H54 (cell line): Measurements from ENCODE around the gene ATG2A.

ENCODE experiments used
- DNase-seq: peaks from one replicate; pipeline ENCODE4 v3.0.0; 2011; ENCODE audit warnings: low spot score, mixed read lengths; ENCODE audit not compliant: insufficient read length
- FAIRE-seq: peaks from 3 replicates; lab custom pipeline; 2011; peaks lifted over from hg19 to GRCh38; lab: Jason Lieb, UNC
- POLR2A ChIP-seq: IDR thresholded peaks from 2 replicates; pipeline ENCODE4 v1.6.1; 2011; ENCODE audit warnings: low read depth, mild to moderate bottlenecking, low read length

ATG2A gene

DNA sequence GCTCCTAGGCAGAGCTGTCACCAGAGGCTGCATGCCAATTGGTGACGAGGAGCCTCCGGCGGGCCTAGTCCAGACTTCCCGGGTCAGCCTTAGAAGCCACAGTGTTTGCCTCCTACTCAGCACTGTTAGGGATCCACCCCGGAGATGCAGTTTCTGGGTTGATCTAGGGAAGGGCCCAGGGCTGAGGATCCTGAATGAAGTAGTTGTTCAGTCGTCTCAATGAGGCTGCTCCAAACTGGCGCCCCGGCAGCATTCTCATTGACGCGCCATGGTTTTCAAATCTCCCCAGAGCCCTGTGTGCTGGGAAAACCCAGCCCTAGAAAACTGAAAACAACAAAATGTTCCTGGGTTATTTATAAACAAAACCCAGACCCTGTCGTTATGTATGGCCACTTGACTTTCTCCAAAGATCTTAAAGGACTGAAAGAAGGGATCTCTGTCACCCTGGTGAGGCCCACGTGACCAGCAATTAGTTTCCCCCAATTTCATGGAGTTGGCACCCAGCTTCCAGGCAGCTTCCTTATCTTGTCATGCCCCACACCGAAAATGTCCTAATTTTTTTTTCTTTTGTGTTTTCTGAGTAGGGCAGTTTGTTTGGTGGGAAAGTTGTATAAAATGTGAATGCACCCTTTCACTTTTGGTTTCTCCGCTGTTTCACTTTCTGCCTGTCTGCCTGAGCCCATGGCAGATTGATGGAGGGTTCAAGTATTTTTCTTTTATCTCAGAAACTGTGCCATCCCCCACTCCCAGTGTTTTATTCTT is 36.6 kb downstream of the ATG2A start:
- DNase-seq (no peak), FAIRE-seq (no peak)
- TF ChIP-seq POLR2A: no peak

DNA sequence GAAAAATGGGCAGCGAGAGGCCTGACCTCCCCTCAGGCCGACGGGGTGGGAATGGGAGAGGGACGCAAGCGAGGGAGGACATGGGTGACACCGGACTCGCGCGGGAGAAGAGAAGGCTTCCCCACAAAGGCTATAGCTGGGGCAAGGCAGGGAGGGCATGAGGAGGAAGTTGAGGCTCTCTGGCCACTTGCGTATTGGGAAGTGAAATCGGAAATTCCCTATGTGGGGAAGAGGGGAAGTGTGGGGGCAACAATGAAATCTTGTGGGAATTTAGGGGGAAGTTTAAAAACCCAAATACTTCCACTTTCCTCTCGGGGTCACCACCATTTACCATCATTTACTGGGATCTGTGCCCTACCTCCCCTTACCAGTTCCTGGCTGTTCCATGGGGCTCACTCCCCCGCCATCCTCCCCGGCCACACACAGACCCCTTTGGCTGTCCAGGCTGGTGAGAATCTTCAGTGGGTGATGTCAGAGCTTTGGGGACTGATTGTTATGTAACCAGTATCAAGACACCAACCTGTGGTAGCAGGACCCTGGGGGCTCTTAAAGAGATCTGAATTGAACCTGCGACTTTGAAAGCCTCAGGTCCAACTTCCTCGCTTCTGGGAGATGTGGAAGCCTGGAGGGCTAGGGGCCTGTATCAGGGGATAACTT is 37.6 kb downstream of the ATG2A start:
- DNase-seq: no peak
- no peak for TF ChIP-seq POLR2A
- no peak for FAIRE-seq

DNA sequence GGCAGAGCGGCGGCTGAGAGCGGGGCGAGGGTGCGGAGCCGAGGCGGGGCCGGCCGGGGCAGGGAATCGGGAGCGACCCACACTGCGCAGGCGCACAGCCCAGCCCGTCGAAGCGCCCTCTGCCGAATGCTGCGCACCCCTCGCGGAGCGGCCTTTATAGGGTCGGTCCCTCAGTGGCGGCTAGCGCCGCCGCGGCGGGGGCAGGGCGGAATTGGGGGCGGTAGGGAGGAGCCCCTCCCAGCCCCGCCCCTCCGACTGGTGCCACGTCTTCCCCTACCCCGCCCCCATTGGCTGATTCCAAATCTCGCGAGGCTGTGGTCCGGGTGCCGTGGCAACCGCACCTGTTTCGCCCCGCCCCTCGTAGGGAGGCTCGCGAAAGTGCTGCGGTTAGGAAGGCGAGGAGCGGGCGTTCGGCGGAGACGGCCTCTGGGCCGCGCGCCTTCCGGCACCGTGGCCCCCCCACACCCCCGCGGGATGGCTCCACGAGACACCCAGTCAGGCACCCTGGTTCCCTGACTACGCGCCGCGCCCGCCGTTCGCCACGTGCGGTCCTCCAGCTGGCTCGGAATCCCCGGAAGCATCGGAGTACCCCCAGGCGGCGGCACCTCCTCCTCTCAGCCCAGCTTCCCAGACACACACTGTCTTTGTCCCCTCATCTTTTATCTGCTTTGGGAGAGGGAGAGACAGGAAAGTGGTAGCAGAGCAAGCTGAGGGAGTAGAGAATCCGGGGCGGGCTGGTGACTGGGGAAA is 38.3 kb downstream of the ATG2A start, which contains the start of gene EHD1:
EHD1 (minus strand) TSS at position 128 of the 750 bp plus-strand sequence. CDS start 157 bp downstream, outside the sequence.
- peak; percentile 100 for TF ChIP-seq POLR2A
- DNase-seq (peak; percentile 91), FAIRE-seq (no peak)

GRCh38 chr11:64878223-64878493 is 38.9 kb downstream of the ATG2A start:
- FAIRE-seq: no peak
- DNase-seq: no peak
- no peak for TF ChIP-seq POLR2A

GRCh38 chr11:64877390-64878222 is 39.4 kb downstream of the ATG2A start:
- TF ChIP-seq POLR2A: no peak; the same call in 1 of the 2 replicates
- FAIRE-seq (no peak), DNase-seq (no peak)

DNA sequence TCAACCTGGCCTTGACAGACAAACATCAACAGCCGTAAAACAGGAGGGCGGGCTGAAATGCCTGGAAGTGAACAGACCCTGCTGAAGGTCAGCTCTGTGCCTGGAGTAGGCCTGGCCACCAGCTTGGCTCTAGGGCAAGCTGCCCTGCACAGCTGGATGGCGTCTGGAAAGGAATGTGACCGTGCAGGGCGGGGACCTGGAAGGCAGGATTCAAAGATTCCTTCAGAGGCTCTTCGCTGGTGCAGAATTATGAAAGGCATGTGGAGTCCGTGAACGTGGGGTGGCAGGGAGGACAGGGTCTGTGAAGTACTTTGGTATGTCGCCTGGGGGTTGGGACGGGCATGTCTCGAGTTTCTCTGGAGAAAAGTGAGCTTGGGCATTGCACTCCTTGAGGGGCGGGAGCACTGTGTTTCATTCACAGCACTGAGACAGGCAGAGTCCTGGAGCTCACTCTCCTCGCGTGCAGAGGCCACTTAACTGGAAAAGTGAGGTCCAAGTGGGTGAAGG is 40.1 kb downstream of the ATG2A start:
- FAIRE-seq: no peak
- no peak; the same call in 1 of the 2 replicates for TF ChIP-seq POLR2A
- DNase-seq: no peak

- DNase-seq: no peak
- TF ChIP-seq POLR2A: no peak
- no peak for FAIRE-seq
Observed at GRCh38 chr11:64876229-64876750, 40.7 kb downstream of the ATG2A start.

DNA sequence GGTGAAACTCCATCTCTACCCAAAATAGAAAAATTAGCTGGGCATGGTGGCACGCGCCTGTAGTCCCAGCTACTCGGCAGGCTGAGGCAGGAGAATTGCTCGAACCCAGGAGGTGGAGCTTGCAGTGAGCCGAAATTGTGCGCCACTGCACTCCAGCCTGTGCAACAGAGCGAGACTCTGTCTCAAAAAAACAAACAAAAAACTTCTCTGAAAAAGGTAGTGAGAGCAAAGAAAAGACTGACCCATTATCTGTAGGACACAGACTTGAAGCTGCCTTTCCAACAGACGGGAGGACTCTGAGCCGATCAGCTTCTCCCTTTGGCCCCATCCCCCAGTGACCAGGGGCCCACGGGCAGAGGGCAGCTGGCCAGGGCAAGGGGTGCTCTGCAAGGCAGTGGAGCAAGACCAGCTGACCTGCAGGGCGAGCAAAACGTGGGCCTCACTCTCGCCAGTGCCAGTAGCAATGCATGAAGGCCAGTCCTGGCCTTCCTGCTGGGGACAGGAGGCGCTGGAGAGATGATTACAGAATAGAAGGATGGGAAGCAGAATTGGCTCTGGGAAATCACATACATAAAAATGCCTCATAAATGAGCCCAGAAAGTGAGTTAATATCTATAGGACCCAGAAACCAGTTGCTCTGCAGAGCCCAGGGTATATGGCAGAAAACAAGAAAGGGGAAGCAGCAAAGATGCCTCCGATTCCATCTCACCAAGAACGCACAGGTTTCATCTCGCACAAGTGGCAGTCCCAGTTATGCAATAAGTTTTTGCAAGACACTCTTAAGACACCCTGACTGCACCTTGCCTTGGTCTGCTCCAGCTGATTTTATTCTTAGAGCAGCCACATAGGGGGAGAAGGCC is 41.4 kb downstream of the ATG2A start:
- no peak for DNase-seq
- TF ChIP-seq POLR2A: no peak
- no peak for FAIRE-seq

DNA sequence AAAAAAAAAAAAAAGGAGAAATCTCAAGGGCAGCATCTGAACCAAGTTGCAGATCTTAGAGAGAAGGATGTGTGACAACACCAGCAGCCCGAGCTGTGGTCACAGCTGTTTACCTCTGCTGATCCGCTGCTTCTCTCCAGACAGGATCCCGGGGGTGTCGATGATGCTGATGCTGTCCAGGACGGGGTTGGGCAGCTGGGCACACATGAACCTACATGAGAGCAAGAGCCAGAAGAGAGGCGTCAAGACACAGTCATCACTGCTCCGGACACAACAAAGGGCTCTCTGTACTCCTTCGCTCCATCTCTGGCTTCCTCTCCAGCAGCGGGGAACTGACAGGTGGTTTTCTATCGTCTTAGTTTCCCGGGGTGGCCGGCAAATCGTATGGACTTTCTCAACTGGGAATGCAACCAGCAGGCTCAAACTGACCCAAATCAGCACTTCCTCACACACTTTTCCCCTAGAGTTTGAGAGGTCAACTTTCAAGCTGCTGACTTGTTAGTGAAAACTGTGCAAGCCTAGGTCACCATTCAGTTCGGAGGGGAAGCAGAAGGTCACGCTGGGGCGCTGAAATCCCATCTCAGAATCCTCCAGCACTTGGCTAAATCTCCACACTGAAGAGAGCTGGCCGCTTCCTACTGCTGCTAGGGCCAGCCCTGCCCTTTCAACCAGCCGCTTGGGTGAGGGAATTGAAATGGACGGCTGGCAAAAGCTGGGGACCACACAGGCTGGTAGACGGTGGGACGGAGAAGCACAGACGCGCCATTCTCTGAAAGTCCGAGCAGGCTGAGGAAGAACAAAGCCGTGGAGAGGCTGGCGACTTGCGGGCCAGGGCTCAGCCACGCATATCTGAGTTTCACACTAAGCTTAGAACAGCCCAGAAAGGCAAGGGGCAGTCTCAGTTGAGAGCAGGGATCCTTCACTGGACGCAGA is 42.4 kb downstream of the ATG2A start:
- DNase-seq (no peak), FAIRE-seq (no peak)
- TF ChIP-seq POLR2A: no peak

DNA sequence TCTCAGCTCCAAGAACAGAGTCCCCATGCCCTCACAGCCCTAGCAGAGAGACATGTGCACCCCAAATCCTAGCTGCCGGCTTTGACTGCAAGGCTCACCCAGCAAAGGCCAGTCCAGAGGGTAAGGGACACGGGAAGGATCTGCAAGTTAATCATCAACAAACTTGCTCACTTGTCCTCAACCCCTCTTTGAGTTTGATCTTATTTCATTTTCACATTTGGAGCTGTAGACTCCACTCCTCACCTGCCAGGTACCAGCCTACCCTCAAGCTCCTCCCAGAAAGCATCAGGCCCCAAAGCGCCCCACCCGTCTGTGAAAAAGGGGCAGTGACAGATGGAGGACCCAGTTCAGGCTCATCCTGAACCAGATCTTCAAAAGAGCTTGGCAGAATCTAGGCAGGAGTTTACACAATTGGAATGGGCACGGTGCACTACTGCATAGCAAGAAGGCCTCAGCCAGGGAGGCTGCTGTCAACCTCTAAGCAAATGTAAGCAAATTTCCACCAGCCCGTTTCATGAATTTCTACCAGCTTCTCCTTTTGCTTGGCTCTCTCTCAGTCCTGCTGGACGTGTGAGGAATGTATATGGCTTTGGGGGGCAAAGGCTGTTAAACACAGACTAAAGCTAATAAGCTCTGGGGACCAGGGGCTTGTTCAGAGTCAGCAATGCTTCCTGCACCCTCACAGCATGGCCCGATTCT is 44.1 kb downstream of the ATG2A start:
- no peak for FAIRE-seq
- no peak for DNase-seq
- TF ChIP-seq POLR2A: no peak

GRCh38 chr11:64871492-64871891 is 45.5 kb downstream of the ATG2A start:
- no peak for FAIRE-seq
- no peak for DNase-seq
- no peak for TF ChIP-seq POLR2A
